Esophagus squamous epithelium (tissue), 5 donors: ENCODE results near the gene ZNF521. TPM values are rescaled to one million over a fixed set of nuclear protein-coding genes. Genes with fewer than 3 reads are reported as not detected.

Experiments used
- DNase-seq: peaks from one replicate; lab custom pipeline; 2025; lab: John Stamatoyannopoulos, UW
- H3K27ac ChIP-seq, 4 donors: fragments of 200-600 bp; sonication (generic); one replicate each; pipeline ENCODE4 v1.5.1; 2016 to 2019; ENCODE audit warnings: mild to moderate bottlenecking in 1 of 4
- H3K27me3 ChIP-seq, 4 donors: fragments of 200-600 bp; sonication (generic); 1 replicate in 3 of 4; 2 replicates in 1 of 4; pipeline versions ENCODE4 v1.5.1 to v1.6.0; 2017 to 2021; ENCODE audit warnings: antibody characterized with exemption in 1 of 4
- H3K36me3 ChIP-seq, 3 donors: fragments of 200-600 bp; sonication (generic); one replicate each; pipeline ENCODE4 v1.5.1; 2016 to 2019
- H3K4me1 ChIP-seq, 3 donors: fragments of 200-600 bp; sonication (generic); one replicate each; pipeline ENCODE4 v1.5.1; 2017 to 2019
- H3K4me3 ChIP-seq, 4 donors: fragments of 200-600 bp; sonication (generic); 1 replicate in 3 of 4; 2 replicates in 1 of 4; pipeline ENCODE4 v1.5.1; 2016 to 2019; ENCODE audit warnings: mild to moderate bottlenecking in 2 of 4, moderate library complexity in 1 of 4
- H3K9me3 ChIP-seq, 3 donors: fragments of 200-600 bp; sonication (generic); one replicate each; pipeline ENCODE4 v1.5.1; 2016 to 2019
- CTCF ChIP-seq, 6 experiments: fragments of 450-650 bp in 4 of 6; fragments of 200-600 bp in 2 of 6; sonication (generic) in 2 of 6; IDR thresholded peaks; one replicate each; pipeline ENCODE4 v1.5.1; 2016 to 2019; ENCODE audit warnings: antibody characterized with exemption in 6 of 6, mild to moderate bottlenecking in 4 of 6, moderate library complexity in 4 of 6
- POLR2A ChIP-seq, 4 donors: fragments of 450-650 bp; IDR thresholded peaks; one replicate each; pipeline ENCODE4 v1.6.1; 2017; ENCODE audit warnings: antibody characterized with exemption in 4 of 4, mild to moderate bottlenecking in 4 of 4, moderate library complexity in 3 of 4
- WGBS, 2 donors: methylation state at CpG; one replicate each; pipeline ENCODE4 v1.1.5; 2018; 5-methylcytosine and 5-hydroxymethylcytosine counted together
- intact Hi-C: fragments of 100-400 bp; cut with DNase I; formaldehyde crosslinking; loops from one replicate; pipeline ENCODE4 v1.15.0; 2022
- total RNA-seq, 4 donors: library from RNA; depleted of rRNA; stranded (reverse); fragments of >200 nt; gene quantifications; one replicate each; pipeline ENCODE4 v1.1.0, GENCODE V29; 2016
- donor health status: DM: yes; HTN: yes; CAD: no.

Gene ZNF521
- total RNA-seq, 4 donors from 2014 or later: 0.68 to 11.3 (median 4.7) TPM

- TF ChIP-seq POLR2A (IDR thresholded peaks at IDR 0.05): no peak
- TF ChIP-seq CTCF (IDR thresholded peaks at IDR 0.05): no peak
- Histone ChIP-seq H3K9me3 (no peaks in the 10 kb centered on the region), H3K4me3 (no peak overlapping the region), H3K4me1 (peaks cover 0 to 4% (median 0%) of the 10 kb centered on the region in 3 donors), H3K36me3 (no peaks in the 10 kb centered on the region), H3K27me3 (no peaks in the 10 kb centered on the region), H3K27ac (no peak overlapping the region)
- intact Hi-C loops: no loop called here
- DNase-seq: no peak
- WGBS, 2 donors: 45 to 47% methylated on average over 1 of the region's 1 CpG
Measured at GRCh38 chr18:25313268-25313667, 38.7 kb downstream of the ZNF521 start.

DNA sequence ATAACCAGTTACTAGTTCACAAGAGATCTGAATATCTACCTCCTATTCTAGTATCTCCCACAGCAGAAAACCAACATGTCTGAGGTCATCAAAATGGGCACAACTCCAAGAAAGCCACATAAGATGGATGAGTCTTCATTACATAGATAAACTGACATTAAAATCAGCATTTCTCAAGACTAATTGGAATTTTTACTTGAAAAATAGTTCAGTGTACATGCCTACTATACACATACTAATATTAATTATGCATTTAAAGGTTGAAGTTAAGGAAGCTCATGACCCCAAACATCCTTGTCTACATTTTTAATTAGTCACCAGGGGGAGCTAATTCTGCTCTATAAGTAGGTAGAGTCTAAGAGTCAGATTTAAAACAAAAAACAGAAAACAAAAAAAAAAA, 41.9 kb downstream of the ZNF521 start:
- Histone ChIP-seq H3K36me3 (no peaks in the 10 kb centered on the region), H3K4me1 (peaks cover 0 to 4% (median 0%) of the 10 kb centered on the region in 3 donors), H3K27me3 (no peaks in the 10 kb centered on the region), H3K9me3 (no peaks in the 10 kb centered on the region), H3K4me3 (no peak overlapping the region), H3K27ac (no peak overlapping the region)
- TF ChIP-seq CTCF (IDR thresholded peaks at IDR 0.05) (peak in 1 of 6 experiments; percentile 16), POLR2A (IDR thresholded peaks at IDR 0.05) (no peak)
- intact Hi-C loops: no loop called here
- DNase-seq: no peak

DNA sequence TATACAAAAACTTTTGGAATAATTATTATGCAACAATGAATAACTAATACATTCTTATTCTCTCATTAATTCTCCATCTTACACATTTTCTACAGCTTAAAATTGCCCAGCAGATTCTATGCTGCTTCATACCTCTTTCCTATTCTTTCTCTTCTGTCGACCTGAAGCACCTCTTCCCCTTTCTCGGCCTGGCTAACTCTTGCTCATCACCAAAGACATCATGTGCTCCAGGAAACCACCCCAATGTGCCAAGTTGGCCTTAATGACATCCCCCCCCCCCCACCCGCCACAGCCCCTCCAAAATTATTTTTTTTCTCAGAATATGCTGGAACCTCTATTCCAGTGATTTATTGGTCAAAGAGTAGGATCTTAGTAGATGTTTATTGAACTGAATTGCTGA, 43.6 kb downstream of the ZNF521 start:
- intact Hi-C loops: no loop called here
- H3K27ac ChIP-seq: no peak overlapping the region
- no peaks in the 10 kb centered on the region for H3K9me3 ChIP-seq
- H3K4me1 ChIP-seq: peaks cover 0 to 4% (median 0%) of the 10 kb centered on the region in 3 donors
- no peak for TF ChIP-seq CTCF (IDR thresholded peaks at IDR 0.05)
- TF ChIP-seq POLR2A (IDR thresholded peaks at IDR 0.05): no peak
- no peaks in the 10 kb centered on the region for H3K36me3 ChIP-seq
- DNase-seq: no peak
- 59 to 75% methylated on average over 3 of the region's 3 CpGs for WGBS, 2 donors
- no peak overlapping the region for H3K4me3 ChIP-seq
- no peaks in the 10 kb centered on the region for H3K27me3 ChIP-seq

DNA sequence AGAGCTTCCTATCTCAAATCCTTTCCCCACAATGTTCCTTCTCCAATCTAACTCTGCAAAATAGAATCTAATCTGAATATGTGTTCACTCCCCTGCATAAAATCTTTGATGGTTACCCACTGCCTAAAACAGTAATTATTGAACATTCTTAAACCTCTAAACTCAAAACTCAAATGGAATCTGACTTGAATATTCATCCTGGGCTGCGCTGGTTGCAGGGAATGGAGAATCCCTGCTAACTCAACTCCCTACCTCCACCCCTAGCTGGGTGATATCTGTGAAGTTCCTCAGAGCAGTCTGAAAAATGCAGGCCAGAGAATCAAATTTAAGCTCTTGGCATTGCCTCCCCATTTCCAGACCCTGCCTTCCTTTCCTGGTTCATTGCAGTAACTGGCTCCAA, 44.8 kb downstream of the ZNF521 start:
- 91 to 100% methylated on average over 1 of the region's 1 CpG for WGBS, 2 donors
- Histone ChIP-seq H3K36me3 (no peaks in the 10 kb centered on the region), H3K27ac (no peak overlapping the region), H3K9me3 (no peaks in the 10 kb centered on the region), H3K4me1 (peaks cover 0 to 4% (median 0%) of the 10 kb centered on the region in 3 donors), H3K4me3 (no peak overlapping the region), H3K27me3 (no peaks in the 10 kb centered on the region)
- TF ChIP-seq CTCF (IDR thresholded peaks at IDR 0.05) (no peak), POLR2A (IDR thresholded peaks at IDR 0.05) (no peak)
- DNase-seq: no peak
- intact Hi-C loops: no loop called here

DNA sequence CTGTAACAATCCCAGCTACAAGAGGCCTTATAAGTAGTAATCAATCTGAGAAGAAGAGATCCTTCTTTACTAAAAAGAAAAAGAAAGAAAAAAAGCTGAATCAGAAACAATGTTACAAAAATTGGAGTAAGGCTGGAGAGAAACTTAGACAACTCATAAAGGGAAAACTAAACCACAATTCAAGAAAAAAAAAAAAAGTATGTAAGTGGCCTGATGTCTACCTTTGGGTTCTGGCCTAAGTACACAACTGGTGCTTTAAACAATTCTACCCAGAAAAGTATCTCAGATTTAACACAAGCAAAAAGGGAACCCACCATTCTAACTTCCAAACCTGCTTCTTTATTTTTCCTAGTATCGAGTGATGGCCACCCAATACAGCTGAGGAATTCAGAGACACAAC, 45.3 kb downstream of the ZNF521 start:
- H3K27me3 ChIP-seq: no peaks in the 10 kb centered on the region
- no peaks in the 10 kb centered on the region for H3K36me3 ChIP-seq
- H3K4me3 ChIP-seq: no peak overlapping the region
- H3K4me1 ChIP-seq: peaks cover 0 to 4% (median 0%) of the 10 kb centered on the region in 3 donors
- intact Hi-C loops: no loop called here
- DNase-seq: no peak
- TF ChIP-seq POLR2A (IDR thresholded peaks at IDR 0.05) (no peak), CTCF (IDR thresholded peaks at IDR 0.05) (no peak)
- H3K9me3 ChIP-seq: no peaks in the 10 kb centered on the region
- WGBS, 2 donors: 94 to 100% methylated on average over 1 of the region's 1 CpG
- no peak overlapping the region for H3K27ac ChIP-seq
